Urothelium cell line (cell line): ENCODE data around the gene UMODL1.

Experiments
- DNase-seq: peaks from one replicate; pipeline ENCODE4 v3.0.0; 2011; ENCODE audit warnings: low spot score, mixed read lengths
- FAIRE-seq: peaks from 2 replicates; lab custom pipeline; 2011; peaks lifted over from hg19 to GRCh38; lab: Jason Lieb, UNC

UMODL1 gene

GRCh38 chr21:42182713-42183371 is 111.7 kb downstream of the UMODL1 start:
- no peak for FAIRE-seq

GRCh38 chr21:42183374-42184266 is 112.5 kb downstream of the UMODL1 start:
- no peak for DNase-seq
- FAIRE-seq, result peak; percentile 96

More at GRCh38 chr21:42182713-42183371, 111.7 kb downstream of the UMODL1 start:
- DNase-seq, result no peak

- DNase-seq (no peak), FAIRE-seq (no peak)
These were observed 115.5 kb downstream of the UMODL1 start for GRCh38 chr21:42186591-42186990.

- FAIRE-seq, result no peak
- DNase-seq, result no peak
These were observed 117.0 kb downstream of the UMODL1 start for GRCh38 chr21:42187976-42188653.

- FAIRE-seq, result no peak
- no peak for DNase-seq
These were observed 117.5 kb downstream of the UMODL1 start for GRCh38 chr21:42188663-42189062.

- no peak for FAIRE-seq
- no peak for DNase-seq
These were observed 118.3 kb downstream of the UMODL1 start for GRCh38 chr21:42189431-42189830.

- no peak for FAIRE-seq
- no peak for DNase-seq
These were observed 118.9 kb downstream of the UMODL1 start for GRCh38 chr21:42189860-42190485.

GRCh38 chr21:42190486-42190863 is 119.4 kb downstream of the UMODL1 start:
- DNase-seq, result no peak
- no peak for FAIRE-seq

- DNase-seq (no peak), FAIRE-seq (no peak)
These were observed 119.9 kb downstream of the UMODL1 start for GRCh38 chr21:42191064-42191463.

GRCh38 chr21:42191696-42192595 is 120.8 kb downstream of the UMODL1 start:
- no peak for DNase-seq
- no peak for FAIRE-seq
